AG08396 (cell line): ENCODE results near the gene ZFYVE19.
A peak's percentile ranks its signal among the peaks of the same experiment; 100 is the strongest.

ENCODE experiments used
- DNase-seq: peaks from one replicate; pipeline ENCODE4 v3.0.0; 2012; ENCODE audit warnings: low spot score, mixed read lengths

Gene ZFYVE19

GRCh38 chr15:40807028-40807887 is at the start of gene ZFYVE19, which contains the start of gene DNAJC17:
ZFYVE19 (plus strand) TSS chr15:40807089; CDS start chr15:40807590, 501 bp downstream.
DNAJC17 (minus strand) TSS chr15:40807473; CDS start chr15:40807446, 27 bp downstream.
- DNase-seq = peak; percentile 91

- DNase-seq = no peak
These were observed 46.9 kb upstream of the ZFYVE19 start for GRCh38 chr15:40759961-40760360.

DNA sequence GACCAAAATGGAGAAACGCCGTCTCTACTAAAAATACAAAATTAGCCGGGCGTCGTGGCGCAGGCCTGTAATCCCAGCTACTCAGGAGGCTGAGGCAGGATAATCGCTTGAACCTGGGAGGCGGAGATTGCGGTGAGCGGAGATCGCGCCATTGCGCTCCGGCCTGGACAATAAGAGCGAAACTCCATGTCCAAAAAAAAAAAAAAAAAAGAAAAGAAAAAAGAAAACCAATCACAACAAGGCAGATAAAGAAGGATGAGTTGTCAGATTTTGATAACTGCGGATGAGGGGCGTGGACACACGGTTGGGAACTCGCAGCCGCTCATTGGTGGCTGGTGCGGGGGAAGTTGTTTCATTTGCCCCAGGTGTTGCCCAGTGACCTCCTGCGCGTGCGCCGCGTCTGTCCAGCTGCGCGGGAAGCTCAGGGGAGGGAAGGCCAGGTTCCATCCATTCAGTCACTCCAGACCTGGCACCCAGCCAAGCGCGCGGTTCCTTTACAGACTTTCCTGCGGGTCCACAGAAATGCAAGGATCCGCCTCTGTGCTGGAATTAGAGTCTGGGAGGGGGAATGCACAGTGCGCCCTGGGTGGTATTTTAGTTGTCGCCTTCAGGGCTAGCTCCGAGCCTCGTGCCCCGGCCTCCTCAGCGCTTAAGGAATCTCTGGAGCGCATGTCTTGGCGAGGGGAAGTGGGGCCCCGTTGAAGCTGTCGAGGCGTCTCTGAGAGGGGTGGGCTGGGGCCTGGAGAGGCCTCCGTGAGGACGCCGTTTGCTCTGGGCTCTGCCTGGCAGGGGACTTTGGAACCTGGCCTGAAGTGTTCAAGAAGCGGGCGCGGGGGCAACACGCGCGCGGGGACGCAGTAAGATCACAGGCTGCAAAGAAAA is 43.7 kb upstream of the ZFYVE19 start:
- no peak for DNase-seq

GRCh38 chr15:40763801-40764628 is 42.9 kb upstream of the ZFYVE19 start, which contains the start of gene GCHFR:
GCHFR (plus strand) TSS chr15:40764068; CDS start chr15:40764181, 113 bp downstream.
- DNase-seq = peak; percentile 90

GRCh38 chr15:40764629-40765103 is 42.2 kb upstream of the ZFYVE19 start:
- no peak for DNase-seq

DNA sequence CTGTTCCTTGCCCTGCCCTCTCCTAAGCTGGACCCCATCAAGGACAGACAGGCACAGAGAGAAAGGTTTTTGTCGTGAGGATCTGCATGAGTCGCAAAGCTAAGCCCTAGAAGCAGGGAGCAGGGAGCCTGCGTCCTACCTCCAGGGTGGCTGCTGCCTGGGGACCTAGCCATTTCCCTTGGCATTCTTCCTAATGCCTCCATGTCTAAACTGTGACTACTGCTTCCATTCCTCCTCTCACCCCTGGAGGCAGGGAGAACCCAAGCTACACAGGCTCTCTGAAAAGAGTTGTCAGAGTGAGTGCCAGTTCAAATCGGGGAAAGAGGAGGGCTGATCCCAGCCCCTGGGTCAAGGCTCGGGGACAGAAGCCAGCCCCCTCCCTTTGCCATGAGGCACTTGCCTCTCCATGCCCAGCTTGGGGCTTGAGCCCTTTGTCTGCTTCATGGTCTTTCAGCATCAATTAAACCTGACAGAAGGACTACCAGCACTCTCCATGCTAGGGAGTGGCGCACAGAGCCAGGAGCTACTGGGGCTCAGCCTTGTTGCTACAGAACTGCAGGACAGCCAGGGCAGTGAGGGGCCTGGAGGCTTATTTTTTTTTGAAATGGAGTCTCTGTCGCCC is 40.6 kb upstream of the ZFYVE19 start:
- no peak for DNase-seq

DNA sequence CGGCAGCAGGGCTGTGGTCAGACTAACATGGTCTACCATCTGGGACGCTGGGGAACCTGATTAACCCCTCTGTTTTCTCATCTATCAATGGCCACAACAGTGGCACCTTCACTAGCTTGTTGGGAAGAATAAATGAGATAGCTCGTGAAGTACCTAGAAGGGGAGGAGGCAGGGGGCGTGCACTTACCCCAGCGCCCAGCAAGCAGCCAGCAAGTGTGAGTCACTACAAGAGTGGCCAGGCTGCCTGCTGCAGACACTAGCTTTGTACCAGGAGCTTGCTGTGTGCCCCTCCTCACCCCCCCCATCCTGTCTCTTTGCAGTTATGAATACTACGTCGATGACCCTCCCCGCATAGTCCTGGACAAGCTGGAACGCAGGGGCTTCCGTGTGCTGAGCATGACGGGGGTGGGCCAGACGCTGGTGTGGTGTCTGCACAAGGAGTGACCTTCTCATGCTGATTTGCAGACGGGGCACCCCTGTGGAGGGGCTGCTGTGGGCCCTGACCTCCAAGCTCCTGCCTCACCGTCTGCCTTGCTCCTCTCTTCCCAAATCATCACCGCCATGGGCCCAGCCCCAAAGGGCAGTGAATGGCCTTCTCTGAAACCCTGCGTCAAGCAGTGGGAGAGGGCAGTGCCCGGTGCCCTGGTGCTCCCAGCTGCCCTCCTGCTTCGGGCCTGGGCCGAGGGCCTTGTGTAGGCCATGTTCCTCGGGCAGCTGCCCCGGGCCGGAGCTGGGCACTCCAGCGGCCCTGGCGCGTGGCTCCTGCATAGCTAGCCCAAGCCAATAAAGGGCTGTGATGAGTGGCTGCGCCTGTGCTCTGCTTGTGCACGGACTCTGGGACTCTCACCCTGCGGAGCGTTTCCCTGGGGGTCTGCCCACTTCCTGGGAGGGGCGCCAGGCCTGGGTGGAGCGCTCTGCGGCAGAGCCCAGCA is 39.7 kb upstream of the ZFYVE19 start:
- DNase-seq = no peak

- no peak for DNase-seq
These were observed 38.9 kb upstream of the ZFYVE19 start for GRCh38 chr15:40767838-40768500.

DNA sequence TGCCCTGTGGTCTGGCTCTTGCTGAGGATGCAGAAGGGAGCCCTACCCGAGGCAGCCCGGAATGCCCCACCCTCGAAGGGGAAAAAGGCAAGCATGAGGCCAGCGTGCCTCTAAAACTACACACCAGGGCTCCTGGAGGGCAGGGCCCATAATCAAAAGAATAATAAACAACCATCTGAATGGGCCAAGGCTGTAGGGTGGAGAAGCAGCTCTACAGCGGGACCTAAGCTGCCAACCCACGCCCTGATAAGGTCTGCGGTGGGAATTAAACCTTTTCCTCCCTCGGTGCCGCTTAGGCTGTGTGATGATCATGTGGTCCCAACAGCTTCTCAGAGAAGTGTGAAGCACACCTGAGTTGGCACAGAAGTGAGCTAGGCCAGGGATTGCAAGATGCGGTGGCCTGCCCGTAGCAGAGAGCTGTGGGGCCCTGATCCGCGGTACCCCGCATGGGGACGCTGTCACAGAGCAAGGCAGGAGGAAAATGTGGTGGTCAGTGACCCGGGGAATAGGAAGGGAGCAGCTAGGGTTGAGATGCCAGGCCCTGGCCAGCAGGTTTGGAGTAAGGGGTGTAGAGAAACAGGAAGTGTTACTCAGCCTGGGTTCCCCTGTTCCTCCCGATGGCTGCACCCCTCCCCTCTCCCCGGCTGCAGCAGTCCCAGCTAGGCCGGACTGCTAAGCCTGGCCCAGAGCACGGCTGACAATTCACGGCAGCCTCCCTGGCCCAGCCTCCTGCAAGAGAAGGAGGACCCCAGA is 38.2 kb upstream of the ZFYVE19 start:
- DNase-seq = no peak

DNA sequence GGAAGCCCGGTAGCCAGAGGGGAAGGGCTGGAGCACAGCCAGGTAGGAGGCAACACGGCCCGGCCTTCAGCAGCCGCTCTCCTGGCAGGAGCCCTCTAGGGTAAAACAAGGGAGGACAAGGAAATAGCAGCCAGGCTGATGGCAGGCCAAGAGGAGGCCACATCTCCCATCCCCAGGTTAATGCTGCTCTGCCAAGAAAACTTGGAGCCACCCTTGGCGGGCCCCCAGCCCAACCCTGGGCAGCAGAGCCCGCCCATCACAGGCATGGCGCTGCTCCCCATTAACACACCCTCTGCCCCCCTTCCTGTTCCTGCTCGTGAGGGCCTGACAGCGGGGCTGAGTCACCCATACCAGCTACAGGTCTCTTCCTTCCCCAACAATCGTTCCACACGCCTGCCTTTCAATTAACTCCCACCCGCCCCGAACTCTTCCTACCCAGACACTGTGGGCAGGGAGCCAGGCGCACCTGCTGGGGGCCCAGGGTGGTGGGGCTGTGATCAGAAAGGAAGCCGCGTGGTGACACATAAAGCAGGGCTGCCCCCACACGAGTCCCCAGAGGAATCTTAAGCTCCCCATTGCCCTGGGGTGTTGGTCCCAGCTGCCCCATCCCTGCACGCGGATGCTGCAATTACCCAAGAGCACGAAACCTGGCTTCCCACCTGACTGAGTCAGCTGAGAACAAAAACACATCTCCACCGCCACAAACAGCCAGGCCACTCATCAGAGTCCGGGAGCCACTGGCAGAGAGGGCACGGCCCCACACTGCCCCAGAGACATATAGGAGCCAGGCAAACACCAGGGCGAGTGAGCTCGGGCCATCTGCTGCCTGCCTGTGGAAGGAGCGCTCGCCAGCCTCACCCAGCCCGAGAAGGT is 37.4 kb upstream of the ZFYVE19 start, which contains the start of gene C15orf62:
TSS of gene C15orf62 (plus strand) at position 707 of the 873 bp plus-strand sequence. CDS start 516 bp downstream, outside the sequence.
- no peak for DNase-seq

DNA sequence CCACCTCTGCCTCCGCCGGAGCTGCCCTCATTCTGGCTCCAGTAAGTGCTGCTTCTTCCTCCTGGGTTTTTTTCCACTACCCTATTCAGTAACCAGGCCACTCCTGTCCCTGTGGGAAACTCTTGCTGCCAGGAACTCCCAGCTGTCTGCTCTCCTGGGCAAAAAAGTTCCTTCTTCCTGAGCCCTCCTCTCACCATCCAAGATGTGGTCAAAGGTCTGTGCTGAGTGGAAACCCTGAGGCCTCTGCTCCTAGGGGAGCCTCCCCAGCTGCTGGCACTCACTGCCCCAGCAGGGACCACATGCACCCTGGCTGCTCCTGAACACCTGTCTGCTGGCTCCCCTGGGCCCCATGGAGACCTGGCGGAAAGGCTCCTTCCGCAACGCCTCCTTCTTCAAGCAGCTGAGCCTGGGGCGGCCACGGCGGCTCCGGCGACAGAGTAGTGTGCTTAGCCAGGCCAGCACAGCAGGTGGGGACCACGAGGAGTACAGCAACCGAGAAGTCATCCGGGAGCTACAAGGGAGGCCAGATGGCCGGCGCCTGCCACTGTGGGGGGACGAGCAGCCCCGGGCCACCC is 36.7 kb upstream of the ZFYVE19 start:
- DNase-seq = no peak

GRCh38 chr15:40771242-40771641 is 35.6 kb upstream of the ZFYVE19 start:
- DNase-seq = no peak

DNA sequence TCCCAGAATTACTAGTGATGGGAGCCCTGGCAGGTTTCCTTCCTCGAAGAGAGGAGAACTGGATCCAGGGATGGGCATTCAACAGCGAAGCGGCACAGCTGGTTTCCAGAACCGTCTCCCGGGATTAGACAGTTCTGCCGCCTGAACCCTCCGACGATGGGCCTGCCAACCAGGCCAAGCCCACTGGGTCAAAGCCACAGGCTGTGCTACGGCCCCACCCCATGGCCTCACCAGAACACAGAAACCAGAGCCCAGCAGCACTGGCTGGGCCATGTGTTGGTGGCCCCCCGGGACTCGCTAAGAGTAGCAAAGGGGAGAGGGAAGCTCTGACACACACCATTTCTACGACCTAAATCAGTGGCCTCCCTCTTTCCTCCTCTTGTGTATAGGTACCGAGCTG is 34.9 kb upstream of the ZFYVE19 start:
- DNase-seq = no peak

DNA sequence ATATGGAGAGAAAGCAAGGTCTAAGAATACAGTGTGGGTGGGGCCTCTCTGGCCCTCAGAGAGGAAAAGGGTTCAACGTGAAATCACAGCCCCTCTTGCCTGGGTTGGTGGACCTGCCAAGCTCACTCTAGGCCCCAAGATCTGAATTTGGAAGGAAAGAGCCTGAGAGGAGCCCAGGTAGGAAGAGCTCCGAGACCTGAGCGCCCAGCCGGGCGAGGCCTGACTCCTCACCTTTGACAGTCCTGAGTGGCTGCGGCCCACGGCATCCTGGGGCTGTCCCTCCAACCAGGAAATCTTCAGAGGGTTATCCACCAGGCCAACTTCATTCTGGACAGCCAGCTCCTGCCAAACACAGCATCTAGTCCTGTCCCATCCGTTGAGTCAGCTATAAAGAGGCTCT is 33.4 kb upstream of the ZFYVE19 start:
- no peak for DNase-seq

DNA sequence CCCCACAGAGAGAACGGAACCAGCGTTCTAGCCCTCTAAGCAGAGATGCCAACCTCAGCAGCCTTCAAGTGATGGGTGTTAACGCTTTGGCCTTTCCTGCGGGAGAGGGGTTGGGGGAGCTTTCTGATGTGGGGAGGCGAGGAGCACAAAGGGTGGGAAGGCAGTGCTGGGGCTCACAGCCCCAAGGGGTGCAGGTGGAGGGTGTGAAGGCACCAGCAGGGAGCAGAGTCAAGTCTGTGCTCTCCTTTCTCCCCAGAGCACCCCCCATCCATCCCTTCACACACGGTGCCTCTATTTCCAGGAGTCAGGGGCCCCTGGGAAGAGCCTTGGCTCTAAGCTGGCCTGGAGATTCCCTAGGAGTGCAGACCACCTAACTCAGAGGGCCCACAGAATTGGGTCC is 33.0 kb upstream of the ZFYVE19 start:
- DNase-seq = no peak

DNA sequence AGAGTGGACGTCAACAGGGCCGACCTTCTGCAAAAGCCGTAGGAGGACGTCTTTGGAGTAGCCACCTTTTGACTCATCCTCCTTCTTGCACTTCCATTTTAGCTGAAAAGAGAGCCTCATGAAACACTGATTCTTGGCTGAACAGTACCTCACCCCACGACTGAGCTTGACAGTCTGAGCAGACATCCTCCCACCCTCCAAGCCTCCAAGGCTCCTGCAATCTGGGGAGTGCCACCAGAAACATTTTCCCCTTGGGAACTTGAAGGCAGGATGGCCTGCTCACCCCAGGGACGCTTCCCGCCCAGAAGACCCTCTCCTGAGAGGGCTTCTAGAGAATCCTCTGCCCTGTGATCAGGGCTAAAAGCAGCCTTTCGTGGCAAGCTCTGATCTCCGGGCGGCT is 31.9 kb upstream of the ZFYVE19 start:
- DNase-seq = no peak
